GM12874 (cell line): ENCODE data around the gene WBP1L.

ENCODE experiments used
- CTCF ChIP-seq: IDR thresholded peaks from 2 replicates; pipeline ENCODE4 v1.5.1; 2011; ENCODE audit warnings: low read depth, mild to moderate bottlenecking, control low read depth, low read length, moderate library complexity; ENCODE audit not compliant: insufficient read depth

The WBP1L gene

GRCh38 chr10:102727037-102727818 is 16.5 kb upstream of the WBP1L start:
- no peak for TF ChIP-seq CTCF

- peak; percentile 84 for TF ChIP-seq CTCF
Observed at GRCh38 chr10:102729029-102730026, 14.4 kb upstream of the WBP1L start.

DNA sequence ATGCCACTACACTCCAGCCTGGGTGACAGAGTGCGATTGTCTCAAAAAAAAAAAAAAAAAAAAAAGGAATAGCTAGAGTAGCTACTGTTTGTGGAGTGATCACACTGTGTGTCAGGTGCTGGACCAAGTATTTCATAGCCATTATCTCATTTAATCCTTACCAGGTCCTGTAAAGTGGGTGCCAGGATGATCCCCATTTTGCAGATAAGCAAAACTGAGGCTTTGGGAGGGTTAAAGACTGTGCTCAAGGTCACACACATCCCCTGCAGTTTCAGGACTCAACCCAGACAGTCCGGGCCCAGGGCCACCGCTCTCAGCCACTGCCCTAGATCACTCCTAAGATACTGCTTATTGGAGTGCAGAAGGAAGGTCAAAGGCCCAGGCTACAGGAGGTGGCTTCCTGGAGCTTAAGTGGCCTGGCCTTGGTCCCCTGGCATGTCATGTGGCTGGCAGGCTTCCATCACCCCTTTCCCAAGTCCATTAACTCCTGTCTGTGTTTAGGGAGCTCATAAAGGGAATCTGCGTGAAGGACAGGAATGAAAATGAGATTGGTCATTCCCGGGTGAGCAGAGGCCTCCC is 12.4 kb upstream of the WBP1L start:
- TF ChIP-seq CTCF, result no peak

DNA sequence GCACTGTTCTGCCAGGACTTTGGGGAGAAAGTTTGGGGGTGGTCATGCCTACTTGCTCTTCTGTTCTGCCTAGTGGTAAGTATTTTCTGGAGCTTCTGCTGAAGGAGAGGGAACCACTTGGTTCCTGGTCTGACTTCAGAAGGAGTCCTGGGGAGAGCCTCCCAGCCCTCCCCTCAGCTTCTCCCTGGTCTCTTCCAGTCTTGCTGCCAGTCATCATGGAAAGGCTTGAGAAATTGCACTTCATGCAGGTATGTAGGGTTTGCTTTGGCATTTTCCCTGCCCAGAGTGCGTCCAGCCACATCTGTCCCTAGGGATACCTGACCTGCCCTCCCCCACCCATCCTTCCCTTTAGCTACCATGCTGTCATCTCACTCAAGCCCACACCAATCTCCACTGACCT is 11.1 kb upstream of the WBP1L start:
- no peak for TF ChIP-seq CTCF

DNA sequence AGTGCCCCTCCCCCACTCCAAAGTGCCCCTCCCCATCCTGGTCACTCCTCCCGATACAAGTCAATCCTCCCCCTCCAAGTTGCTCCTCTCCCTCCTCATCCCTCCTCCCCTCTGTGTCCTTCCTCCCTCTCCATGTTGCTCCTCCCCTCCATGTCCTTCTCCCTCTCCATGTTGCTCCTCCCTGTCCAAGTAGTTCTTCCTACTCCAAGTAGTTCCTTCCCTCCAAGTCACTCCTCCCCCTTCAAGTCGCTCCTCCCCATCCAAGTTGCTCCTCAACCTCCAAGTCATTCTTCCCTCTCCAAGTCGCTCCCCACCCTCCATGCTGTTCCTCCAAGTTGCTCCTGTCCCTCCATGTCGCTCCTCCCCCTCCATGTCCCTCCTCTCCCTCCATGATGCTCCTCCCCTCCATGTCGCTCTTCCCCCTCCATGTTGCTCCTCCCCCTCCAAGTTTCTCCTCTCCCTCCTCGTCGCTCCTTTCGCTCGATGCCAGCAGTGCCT is 8.6 kb upstream of the WBP1L start:
- no peak for TF ChIP-seq CTCF

- no peak for TF ChIP-seq CTCF
Observed at GRCh38 chr10:102738692-102739121, 5.0 kb upstream of the WBP1L start.

DNA sequence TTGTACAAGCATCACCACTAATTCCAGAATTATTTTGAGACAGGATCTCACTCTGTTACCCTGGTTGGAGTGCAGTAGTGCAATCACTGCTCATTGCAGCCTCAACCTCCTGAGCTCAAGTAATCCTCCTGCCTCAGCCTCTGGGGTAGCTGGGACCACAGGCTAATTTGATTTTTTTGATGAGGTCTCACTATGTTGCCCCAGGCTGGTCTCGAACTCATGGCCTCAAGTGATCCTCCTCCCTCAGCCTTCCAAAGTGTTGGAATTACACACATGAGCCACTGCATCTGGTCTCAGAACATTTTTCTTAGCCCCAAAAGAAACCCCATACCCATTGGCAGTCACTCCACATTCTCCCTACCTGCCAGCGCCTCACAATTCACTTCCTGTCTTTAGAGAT is 3.5 kb upstream of the WBP1L start:
- TF ChIP-seq CTCF, result no peak
